GM23248 (cell line): ENCODE results near the gene PDGFRB.

Experiments used
- EZH2 ChIP-seq: fragments of 200-600 bp; sonication (generic); IDR thresholded peaks from 2 replicates; pipeline ENCODE4 v1.6.1; 2018; ENCODE audit warnings: antibody characterized with exemption, mild to moderate bottlenecking; ENCODE audit not compliant: insufficient read depth, poor library complexity, severe bottlenecking
- EZH2phosphoT487 ChIP-seq: fragments of 200-600 bp; sonication (generic); IDR thresholded peaks from 2 replicates; pipeline ENCODE4 v1.6.1; 2018; ENCODE audit warnings: antibody characterized with exemption, moderate library complexity, mild to moderate bottlenecking, low read depth; ENCODE audit not compliant: insufficient read depth

DNA sequence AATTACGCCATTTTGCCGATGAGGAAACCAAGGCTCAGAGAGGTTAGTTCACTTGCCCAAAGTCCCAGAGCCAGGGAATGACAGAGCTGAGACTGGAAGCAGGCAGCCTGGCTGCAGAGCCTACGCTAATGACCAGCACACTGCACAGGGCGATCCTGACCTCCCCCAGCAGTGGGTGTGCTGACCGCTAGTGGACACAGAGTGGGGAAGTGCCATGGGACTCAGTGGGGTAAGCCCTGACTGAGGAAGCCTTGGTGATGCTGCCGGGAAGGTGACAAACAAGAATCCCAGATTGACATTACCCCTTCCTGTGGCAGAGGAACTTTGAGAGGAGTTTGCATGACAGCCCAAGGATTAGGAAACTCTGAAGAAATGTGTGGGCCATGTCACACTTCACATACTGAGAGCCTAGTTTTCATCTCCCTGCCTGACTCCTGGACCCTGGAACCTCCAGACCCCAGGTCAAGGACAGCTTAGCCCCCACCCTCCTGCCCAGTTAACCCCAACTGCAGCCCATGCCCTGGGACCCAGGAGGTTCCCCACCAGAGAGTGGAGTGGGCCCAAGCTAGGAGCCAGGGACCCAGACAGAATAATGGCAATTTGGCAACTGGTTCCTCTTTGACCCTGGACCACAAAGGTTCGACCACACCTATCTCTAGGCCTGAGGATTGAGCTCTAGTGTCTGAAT lies 49.6 kb downstream of the PDGFRB start:
- TF ChIP-seq EZH2phosphoT487, result no peak
- TF ChIP-seq EZH2, result no peak
